G401 (cell line): Measurements from ENCODE around the gene ABCC4. TPM values are rescaled to one million over a fixed set of nuclear protein-coding genes. Genes with fewer than 3 reads are reported as not detected.

Source experiments
- DNase-seq: peaks from one replicate; pipeline ENCODE4 v3.0.0-alpha.2; 2015; ENCODE audit warnings: low spot score
- in situ Hi-C: cut with HindIII; loops from 2 replicates; pipeline ENCODE4 v1.10.0; 2016; ENCODE audit warnings: low sequenced_read_pairs, mixed read lengths
- total RNA-seq: library from RNA; depleted of rRNA; stranded (reverse); fragments of >200 nt; shearing (Covaris generic); gene quantifications from 2 replicates; pipeline ENCODE4 v1.2.3, GENCODE V29; 2014

ABCC4 gene
- total RNA-seq, 1 experiment from 2014 or later, result 12.9 TPM

DNA sequence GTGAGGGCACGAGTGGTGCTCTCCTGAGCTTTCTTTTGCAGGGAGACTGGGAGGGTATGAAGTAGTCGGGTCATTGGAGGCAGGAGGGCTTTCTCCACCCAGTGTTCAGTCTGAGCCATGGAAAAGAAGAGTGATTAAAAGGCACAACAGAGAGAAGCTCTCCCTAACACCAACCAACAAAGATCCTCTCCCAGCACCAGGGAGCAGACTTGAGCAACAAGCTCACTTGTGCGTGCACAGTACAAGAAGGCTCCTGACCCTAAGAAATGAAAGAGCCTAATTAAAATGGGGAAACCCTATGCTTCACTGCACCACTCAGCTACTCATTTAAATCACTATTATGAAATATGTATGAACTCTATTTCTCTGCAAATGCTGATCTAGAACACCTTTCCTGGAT is 312.6 kb downstream of the ABCC4 start:
- in situ Hi-C loops, result no loop called here
- no peak for DNase-seq

DNA sequence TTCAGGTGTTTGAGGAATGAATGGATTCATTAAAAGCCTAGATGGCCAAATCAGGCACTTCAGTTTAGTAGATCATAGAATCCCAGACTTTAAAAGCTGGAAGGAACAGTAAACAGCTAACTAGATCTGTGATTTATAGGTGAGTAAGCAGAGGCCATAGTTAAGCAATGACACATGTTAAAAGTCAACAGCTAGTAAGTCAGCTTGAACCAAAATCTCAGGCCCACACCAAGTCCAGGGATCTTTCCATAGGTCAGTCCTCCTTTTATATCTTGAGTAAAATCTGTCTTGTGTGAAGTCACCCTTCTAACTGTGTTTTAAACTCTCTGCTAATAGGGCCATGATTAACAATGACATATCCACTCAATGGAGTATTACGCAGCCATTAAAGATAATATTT is 313.4 kb downstream of the ABCC4 start:
- DNase-seq, result no peak
- in situ Hi-C loops, result no loop called here

DNA sequence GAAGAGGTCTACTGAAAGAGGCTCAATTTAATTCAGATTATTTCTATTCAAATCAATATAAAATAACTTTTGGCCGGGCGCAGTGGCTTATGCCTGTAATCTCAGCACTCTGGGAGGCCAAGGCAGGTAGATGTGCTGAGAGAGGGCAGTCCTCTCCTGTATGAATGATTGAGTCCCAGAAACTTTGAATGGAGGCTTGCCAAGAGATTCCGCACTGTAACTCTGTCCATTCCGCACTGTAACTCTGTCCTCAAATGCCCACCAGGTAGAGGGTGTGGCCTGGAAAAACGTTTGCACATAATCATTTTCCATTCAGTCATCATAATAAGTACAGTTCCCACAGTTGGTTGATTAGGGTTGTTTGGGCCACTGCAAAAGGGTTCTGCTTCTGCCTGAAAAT is 314.2 kb downstream of the ABCC4 start:
- in situ Hi-C loops, result no loop called here
- no peak for DNase-seq

DNA sequence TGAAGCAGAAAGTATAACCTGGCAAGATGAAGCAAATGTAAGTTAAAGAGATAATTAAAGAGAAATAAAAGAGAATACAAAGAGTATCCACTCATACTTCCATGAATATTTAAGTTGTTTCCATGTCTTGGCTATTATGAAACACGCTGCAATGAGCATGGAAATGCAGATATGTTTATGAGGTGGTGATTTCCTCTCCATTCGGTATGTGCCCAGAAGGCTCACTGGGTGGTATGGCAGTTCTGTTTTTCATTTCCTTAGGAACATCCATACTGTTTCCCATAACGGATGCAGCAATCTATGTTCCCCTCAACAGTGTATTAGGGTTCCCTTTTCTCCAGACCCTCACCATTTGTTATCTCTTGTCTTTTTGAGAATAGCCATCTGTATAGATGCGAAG is 316.3 kb downstream of the ABCC4 start:
- in situ Hi-C loops, result no loop called here
- DNase-seq, result no peak

DNA sequence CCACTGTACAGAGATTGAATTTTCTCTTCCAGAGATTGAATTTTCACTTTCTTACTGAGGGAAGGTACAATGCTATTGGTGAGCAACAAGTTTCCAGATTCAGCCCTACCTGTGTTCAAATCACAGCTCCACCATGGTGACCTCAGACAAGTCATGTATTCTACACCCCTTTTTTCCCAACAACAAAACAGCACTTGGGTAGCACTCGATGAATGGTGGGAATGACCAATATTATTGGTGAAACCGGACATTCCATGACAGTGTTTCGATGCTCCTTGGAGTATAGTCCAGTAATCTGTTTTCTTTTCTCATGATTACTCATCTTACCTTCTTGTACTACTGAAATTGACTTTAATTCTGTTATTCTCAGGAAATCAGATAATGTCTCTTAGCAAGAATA is 322.7 kb downstream of the ABCC4 start:
- DNase-seq, result no peak
- in situ Hi-C loops, result no loop called here

DNA sequence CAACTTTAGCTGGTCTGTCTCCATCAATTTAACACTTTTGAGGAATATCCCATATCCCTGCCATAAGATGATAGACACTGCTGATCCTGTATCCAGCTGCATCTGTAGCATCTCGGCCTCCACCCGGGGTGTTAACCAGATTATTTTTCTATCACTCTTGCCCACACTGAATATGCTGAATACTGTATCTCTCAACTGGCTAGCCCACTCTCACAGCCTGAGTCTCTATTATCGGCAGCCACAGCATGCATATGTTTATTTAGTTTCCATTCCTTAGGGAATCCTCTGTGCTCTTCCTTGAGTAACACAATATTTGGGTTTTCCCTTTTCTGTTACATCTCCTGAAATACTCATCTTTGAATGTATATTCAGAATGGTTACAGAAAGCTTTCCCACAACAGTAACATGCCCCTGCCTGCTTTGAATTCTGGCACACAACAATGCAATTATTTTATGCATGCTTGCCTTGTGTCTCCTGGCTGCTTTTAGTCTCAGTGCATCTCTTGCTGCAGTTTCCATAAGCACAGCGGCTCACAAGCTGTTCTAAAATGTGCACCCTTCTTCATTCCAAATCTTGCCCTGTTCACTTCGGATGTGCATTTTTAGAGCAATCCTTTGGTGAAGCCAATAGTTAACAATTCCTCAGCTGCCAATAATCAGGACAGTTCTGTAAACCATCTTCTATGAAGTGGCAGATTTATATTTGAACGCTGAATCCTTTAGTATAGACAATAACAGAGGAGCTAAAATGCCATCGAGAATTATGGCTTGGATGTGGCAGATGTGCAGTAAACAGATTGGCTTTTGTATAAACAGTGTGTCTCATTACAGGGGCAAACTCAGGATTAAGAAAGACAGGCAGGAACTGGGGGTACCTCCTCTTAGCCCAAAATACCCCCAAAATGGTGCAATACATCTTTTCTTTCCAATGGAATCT is 327.0 kb downstream of the ABCC4 start:
- in situ Hi-C loops, result no loop called here

DNA sequence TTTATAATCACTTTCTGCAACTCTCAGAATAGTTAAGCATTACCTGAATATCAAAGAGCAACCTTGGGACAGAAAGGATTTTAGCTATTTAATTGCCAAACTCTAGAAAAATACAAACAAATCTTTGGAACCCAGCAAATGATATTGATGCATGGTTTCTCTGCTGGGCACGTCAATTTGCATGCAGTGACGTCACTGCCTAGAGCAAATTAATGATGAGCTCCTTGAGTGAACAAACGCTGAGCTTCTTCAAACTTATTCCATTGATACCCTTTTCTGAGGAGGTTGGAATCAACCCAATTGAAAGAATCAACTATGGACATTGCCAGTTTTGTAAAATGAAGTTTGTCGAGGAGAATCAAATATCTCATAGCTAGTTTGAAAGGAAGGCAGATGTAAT is 329.0 kb downstream of the ABCC4 start:
- no peak for DNase-seq
- in situ Hi-C loops, result no loop called here

More for the DNA sequence above, 327.0 kb downstream of the ABCC4 start:
- DNase-seq, result no peak
